GM18511 (cell line): ENCODE measurements around the gene ST6GALNAC6.

Experiments used
- ATAC-seq: cut with Tn5 transposase; IDR thresholded peaks from one replicate; pipeline ENCODE4 v1.9.1; 2021; ENCODE audit warnings: mild to moderate bottlenecking, moderate library complexity; ENCODE audit not compliant: unreplicated experiment

ST6GALNAC6 gene

DNA sequence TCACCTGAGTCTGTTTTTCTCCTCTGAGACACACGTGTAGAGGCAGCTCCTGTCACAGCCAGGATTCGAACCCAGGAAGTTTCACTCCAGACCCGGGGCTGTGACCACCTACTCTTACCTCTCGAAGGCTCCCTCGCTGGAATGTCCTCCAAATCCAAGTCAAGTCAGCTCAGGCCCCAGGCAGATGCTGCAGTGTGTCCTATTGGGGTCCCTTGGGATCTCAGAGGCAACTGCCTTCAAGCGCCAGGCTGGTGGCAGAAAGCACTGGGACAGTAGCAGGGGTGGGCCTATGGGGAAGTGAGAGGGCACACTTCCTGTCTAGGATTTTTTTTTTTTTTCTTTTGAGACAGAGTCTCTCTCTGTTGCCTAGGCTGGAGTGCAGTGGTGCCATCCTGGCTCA is 18.2 kb upstream of the ST6GALNAC6 start:
- peak; percentile 31 for ATAC-seq

DNA sequence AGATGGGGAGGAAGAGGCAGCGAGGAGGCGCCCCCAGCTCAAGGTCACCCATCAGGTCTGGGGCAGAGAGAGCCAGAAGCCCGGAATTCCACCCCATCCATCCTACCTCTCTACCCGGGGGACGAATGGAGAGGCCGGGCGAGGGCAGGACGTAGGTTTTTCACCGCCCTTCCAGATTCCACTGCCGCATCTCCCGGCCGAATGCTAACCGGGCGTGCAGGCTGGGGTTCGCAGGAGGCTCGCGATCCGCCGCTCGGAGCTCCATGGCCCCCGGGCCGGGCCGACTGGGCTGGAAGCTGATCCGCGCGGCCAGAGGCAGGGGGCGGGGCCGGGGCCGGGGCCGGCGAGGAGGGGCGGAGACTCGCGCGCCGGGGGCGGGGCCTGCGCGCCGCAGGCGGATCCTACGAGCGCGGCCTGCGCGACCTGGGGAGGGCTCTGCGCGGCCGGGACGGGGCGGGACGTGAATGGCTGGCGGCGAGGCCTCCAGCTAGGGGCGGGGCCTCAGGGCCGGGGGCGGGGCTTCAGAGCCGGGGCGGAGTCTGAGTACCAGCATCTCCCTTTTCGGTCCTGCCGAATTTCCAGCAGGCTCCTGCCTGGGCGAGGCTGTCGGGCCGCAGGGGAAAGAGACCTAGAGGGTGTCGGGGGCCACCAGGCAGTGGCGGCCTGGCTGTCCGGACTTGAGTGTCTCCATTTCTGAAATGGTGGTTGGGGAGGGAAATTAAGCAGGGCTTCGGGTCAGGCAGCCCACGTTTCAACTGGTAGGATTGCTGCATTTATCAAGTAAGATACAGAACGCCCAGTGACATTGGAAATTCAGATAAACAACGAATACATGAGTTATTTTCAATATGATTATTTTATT is 17.5 kb upstream of the ST6GALNAC6 start, which contains the start of gene ST6GALNAC4:
Gene ST6GALNAC4, minus strand, starts transcription at position 322 of the 862 bp plus-strand sequence. CDS start 622 bp downstream, outside the sequence.
- peak; percentile 69 for ATAC-seq

DNA sequence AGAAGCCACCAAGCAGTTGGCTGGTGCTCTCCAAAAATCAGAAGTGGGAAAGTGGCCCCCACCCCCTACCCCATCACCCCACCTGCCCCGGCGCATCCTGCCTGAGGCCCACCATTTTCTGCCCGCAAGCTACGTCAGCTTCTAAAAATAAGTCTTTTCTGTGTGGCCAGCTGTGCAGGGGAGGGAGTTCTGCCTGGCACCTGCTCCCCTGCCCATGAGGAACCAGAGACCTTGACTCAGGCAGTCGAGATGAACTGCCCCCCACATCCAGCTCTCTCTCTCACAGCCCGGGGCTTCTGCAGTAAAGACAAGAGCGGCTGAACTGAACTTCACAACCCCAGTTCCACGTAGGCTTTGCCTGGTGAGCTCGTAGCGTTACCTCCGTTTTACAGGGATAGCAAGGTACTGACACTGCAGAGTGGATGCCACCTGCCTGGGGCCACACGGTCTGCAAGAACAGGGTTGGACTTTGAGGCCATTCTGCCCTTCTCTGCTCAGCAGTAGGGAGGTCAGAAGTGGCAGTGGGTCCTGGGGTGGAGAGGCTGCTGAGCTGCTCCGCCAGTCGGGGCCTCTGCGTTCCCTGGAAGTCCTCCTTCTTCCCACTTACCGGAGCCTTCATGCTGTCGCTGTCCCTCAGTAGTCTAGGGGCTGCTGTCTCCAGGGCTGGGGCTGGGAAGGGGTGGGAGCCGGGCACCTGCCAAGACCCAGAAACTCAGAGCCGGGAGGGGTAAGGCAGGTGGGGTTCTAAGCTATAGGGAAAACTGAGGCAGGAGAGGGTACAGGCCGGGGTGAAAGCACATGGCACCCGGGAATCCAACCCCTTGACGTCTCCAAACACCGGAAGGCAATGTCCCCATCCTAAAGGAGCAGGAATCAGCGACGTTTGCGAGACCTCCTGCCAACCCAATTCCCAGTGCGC is 16.7 kb upstream of the ST6GALNAC6 start:
- peak; percentile 34 for ATAC-seq

DNA sequence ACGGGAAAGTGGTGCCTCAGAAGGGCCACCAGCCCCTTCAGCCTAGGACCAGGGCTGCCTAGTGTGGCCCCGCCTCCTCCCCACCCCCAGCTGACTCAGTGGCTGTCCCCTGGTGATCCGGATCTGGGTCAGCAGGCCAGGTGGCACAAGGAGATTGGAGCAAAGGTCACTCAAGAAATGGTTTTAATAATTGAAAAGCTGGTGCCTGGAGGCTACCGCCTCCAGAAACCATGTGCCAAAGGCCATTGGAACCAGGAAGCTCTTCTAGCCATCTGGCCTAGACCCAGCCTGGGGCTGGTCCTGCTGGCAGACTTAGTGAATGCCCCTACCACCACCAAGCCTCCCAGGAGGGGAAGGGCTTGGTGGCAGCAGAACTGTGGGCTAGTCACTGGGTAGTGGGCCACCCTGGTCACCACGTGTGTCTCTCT is 15.9 kb upstream of the ST6GALNAC6 start:
- no peak for ATAC-seq

DNA sequence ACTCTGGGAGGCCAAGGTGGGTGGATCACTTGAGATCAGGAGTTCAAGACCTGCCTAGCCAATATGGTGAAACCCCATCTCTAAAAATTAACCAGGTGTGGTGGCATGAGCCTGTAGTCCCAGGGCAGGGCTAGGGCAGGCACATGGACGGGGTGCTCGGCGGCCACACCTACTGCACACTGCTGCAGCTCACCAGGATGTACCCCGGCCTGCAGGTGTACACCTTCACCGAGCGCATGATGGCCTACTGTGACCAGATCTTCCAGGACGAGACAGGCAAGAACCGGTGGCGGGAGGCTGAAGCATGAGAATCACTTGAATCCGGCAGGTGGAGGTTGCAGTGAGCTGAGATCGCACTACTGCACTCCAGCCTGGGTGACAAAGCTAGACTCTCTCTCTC is 14.3 kb upstream of the ST6GALNAC6 start:
- ATAC-seq: no peak

DNA sequence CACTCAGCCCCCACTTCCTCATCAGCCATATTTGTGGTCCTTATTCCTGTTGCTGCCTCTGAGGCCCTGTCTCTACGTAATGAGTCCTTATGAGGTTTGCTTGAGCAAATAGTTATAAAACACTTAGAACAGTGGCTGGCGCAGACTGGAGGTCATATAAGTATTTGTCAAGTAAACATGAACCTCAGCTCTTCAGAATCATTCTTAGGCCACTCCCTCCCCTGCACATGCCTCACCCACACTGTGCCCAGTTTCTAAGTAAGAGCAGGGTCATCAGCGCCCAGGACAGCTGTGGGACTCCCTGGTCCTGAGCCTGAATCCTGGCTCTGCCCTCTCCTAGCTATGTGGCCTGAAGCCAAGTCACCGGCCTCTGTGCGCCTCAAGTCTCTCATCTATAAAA is 13.5 kb upstream of the ST6GALNAC6 start:
- no peak for ATAC-seq

DNA sequence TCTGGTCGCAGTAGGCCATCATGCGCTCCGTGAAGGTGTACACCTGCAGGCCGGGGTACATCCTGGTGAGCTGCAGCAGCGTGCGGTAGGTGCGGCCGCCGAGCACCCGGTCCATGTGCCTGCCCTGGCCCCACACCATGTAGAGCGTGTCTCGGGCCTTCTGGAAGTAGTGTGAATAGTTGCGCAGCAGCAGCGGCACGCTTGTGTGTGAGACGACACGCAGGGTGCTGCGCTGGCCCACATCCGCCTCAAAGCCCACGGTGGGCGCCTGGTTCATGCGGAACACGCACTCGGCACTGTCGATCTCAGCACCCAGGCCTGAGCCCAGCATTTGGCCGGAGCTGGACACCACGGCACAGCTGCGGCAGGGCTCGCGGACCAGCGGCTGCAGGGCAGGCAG is 12.9 kb upstream of the ST6GALNAC6 start:
- ATAC-seq: no peak

DNA sequence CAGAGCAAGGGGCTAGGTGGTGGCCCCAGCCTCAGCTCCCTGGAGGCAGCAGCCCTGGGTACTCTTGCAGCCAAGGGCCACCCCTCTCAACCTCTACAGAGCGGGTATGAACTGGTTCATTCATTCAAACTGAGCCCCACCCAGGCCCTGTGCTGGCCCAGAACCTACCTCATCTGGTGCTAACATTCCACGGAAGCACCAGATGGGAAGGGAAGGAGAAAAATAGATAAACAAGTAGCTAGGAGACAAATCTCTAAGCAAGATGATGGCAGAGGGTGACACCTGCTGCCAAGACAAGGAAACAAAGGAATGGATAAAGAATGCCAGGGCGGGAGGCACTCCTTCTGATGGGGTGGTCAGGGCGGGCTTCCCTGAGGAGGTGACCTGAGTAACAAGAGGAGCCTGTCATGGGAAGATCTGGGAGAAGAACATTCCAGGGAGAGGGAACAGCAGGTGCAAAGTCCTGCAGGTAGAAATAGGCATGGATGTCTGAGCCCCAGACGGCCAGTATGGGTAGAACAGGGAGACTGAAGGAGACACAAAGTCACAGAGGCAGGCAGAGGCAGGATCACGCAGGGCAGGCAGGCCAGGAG is 11.3 kb upstream of the ST6GALNAC6 start:
- ATAC-seq: no peak

DNA sequence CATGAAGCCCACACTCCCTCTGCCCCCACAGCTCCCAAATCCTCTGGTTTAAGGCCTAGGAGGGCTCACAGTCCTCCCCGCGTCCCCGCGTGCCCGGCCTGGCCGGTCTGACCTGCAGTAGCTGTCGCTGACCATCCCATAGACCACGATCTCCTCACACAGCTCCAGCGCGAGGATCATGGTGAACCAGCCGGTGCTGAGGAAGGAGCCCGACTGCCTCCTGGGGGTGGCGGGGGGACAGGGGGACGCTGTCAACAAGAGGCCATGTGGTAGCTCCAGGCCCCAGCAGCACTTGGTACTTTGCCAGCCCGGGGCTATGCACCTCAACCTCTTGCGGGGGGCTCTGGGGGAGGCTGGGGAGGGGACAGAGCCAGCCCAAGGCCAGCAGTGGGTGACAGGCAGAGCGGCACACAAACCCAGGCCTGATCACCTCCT is 10.5 kb upstream of the ST6GALNAC6 start:
- ATAC-seq: no peak

DNA sequence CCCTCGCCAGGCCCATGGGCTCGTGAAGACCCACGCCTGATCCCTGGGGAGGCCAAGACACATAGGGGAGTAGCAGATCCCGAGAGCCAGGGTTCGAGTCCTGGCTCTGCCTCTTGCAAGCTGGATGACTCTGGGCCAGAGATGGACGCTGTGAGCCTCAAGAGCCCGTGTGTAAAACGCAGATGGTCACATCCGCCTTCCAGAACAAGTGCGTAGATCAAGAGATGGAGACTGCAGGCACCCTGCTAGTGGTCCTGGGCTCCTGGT is 9.2 kb upstream of the ST6GALNAC6 start:
- no peak for ATAC-seq

DNA sequence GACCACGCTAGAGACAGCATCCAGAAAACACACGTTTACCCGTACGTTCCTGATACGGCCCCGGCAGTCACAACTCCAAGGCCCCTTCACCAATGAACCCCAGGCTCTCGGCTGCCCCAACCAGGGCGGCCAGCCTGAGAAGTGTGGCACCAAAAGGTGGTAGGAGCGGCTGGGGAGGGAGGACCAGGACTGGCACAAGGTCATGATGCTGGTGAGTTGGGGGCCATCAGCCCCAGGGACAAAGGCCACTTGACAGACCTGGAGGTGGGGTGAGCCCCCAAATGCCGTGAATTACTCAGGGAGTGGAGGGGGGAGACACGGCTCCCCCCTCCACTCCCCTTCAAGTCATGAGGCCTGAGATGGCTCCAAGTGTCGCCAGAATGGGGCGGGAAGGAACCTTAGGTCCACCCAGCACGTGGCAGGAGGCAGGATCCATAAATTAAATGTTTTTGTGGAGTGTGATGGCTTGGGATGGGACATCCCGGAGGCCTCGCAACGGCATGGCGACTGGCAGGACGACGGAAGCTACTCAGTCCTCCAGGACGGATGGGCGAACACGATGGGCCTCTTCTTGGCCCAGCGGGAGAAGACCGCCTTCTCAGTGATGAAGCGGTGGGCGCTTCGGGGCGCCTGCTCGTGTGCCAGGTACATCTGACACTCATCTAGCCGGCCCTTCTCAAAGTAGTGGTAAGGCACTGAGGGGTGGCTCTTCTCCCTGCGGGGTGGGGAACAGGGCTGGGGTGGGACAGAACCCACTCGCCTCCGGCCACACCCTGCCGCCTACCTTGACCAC is 8.7 kb upstream of the ST6GALNAC6 start:
- no peak for ATAC-seq

DNA sequence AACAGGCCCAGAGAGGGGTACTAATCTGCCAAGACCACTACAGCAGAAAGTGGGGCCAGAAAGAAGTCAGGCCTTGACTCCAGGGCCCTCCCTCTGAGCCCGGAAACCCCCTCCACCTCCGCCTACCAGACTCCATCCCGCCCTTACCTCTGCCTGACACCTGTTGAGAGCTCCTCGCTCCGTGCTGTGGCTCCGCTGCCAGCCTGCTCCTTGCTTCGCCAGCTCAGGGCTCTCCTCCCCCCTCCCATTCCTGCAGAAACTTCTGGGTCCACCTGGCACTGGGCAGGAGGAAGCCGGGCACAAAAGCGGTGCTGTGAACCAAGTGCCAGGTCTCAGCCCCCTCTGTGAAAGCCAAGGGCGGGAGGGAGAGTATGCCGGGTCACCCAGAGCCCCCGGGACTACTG is 6.4 kb upstream of the ST6GALNAC6 start:
- ATAC-seq: no peak

DNA sequence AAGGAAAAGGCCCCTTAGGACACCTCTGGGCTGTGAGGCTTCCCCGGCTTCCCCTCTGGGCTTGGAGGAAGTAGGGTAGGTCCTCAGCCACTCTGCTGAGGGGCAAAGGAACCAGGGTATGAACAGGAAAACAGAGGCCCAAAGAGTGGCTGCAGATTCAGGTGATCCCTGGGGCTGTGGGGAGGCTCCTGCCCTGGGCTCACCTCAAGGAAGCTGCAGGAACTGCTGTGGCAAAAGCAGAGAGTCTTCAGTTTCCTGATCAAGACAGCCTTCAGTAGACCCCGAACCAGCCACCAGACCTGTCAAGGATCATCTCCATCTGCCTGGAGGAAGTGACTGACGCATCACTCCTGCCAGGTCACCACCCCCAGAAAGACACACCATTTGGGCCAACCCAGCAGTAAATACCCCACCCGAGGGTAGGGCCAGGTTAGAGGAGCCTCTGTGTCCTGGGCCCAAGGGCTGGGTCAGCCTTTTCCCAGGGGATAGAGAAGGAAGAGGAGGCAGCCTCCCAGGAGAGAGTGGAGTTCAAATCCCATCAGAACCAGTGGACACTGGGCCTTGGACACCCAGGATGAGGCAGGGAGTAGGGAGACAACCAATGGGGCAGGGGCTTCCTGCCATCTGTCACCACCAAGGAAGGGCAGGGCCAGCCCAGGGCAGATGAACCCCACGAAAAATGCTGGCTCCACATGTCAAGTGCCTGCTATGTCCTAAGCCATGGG is 5.8 kb upstream of the ST6GALNAC6 start:
- ATAC-seq: no peak

DNA sequence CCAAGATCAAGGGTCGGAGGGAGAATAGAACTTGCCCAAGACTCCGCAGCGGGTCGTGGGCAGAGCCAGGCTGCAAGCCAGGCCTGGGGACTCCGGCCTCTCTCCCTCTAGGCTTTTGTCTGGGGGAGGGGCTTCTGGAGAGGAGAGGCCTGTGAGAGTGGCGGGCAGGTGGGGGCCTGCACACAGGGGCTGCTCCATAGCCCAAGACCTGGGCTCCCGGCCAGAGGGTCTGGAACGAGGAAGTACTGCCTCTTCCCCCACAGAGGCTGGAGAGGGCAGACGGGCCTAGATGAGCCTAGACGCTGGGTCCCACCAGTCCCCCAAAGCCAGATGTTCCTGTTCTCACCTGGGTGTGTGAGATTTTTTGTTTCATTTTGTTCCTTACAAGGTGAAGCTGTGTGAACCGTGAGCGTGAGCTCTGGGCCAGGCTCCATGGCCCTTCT is 5.2 kb upstream of the ST6GALNAC6 start:
- ATAC-seq: no peak

DNA sequence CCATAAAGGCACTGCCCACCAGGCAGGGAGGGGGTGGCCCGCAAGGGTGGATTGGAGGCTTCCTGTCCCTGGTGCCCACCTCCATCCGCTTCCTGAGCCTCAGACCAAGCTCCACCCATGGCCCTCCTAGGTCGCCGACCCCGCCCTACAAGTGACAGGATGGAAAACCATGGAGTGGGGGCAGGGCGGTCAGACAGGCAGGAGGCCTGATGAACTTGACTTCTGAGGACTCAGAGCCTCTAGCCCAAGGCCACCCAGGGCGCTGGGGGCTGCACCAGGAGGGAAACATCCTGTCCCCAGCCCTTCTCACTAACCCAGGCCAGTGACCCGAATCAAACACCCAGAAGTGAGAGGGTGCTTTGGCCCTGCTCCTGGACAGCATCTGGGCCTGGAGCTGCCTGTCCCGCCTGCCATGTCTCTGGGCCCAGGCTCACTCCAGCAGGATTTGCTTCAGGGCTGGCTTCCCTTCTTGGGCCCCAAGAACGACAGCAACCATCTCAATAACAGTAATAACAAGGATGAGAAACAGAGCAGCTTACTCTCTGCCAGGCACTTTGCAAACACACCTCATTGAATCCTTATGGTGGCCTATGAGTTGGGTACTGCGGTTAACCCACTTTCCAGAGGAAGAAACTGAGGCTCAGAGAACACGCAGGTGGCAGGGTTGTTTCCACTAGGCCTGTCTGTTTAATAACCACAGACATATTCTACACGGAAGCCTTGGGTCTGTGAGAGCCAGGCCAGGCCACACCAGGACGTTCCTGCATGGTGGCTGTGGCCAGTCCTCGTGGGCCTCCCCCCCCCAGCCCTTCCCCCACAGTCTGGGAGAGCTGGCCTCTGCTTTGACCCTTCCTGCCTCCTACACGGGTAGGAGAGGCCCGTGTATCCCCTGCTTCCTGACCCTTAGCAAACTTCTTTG is 4.4 kb upstream of the ST6GALNAC6 start:
- peak; percentile 38 for ATAC-seq

DNA sequence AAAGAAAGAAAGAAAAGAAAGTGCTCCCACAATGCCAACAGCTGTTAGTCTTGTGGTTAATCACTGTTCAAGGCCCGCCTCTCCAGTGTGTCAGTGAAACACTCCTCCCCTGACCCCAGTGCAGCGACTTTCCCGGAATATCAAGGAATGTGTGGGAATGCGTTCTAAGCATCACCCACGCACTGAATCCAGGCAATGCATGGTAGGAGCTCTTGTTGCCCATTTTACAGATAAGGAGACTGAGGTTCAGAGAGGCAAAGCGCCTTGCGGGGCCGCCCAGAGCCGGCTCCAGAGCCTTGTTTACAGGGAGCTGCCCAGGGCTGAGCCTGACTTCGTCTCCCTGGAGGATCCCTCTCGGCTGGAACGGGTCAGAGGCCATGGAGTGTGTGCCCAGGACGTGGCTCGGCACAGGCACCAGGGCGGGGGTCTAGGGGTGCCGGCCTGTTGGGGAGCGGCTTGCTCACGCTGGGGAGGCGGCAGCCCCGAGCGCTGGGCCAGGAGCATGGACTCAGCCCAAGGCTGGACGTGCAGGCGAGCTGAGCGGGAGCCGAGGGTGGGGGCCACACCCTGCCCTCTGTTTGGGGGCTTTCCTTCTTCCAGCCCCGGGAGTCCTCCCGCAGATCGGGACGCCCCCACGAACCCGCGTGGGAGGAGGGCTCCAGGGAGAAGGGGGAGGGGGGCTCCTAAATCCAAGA is 823 bp downstream of the ST6GALNAC6 start:
- peak; percentile 15 for ATAC-seq

DNA sequence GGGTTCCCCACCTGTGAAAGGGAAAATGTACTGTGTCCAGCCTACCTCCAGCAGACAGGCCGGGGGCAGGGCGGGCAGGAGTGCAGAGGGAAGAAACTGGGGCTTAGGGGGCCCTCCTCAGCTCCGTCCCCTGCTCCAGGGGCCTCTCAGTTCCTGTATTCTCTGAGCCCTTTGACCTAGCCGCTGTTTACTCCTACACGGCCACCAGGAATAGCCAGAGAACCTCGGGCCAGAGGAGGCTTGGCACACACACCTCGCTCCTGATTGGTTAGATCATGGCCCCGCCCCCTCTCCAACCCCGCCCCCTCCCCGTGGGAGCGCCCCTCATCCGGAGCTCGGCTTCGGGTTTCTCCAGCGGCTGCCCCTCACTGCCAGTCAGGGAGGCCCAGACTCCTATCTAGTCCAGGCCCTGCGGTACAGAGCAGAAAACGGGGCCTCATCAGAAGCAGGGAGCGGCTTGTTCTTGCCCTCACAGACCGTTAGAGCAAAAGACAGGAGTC is 2.2 kb downstream of the ST6GALNAC6 start:
- ATAC-seq: no peak
